Measurements from ENCODE around the gene TENM3. TPM values are rescaled to one million over a fixed set of nuclear protein-coding genes. Genes with fewer than 3 reads are reported as not detected.

Gene TENM3
- total and polyA plus RNA-seq, 2 donors (not counting 3 experiments of a cell fraction or from before 2014, with no cell fraction given), result 3.2 to 6.2 TPM

DNA sequence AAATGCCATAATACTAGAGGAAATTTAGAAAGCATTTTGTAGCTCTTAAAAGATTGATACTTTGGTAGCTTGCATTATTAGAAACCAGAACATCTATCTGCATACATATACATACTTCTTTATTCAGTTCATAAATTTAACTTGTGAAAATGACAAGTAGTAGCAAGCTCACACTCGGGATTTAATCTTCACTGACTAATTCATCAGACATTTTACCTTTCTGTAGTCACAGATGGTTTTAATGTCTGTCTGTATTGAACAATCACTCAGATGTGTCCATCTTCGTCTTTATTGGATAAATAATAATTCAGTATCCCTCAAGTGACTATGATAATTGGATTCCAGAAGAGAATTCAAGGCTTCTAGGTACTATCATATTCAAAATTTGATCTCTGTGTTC lies 232.3 kb downstream of the TENM3 start:
- DNase-seq (ENCODE audit: low read depth, low spot score) (no peak), FAIRE-seq (no peak)
- H3K4me1 ChIP-seq (ENCODE audit: control insufficient read depth, extremely low read depth, insufficient read depth, low read length), result no peaks in the 10 kb centered on the region
- H3K9ac ChIP-seq (replicated peaks; ENCODE audit: extremely low read depth, insufficient read depth, low read length), result no peak overlapping the region
- H2AFZ ChIP-seq (ENCODE audit: low read depth, low read length), result no peak overlapping the region
- H3K36me3 ChIP-seq (ENCODE audit: control insufficient read depth in 2 of 2, extremely low read depth in 1 of 2, insufficient read depth in 2 of 2, low read length in 2 of 2), result no peaks in the 10 kb centered on the region
- CTCF ChIA-PET, result interaction anchor here (0.8 kb wide), 1 partner anchor 332 kb away, joined by 3 read pairs; no protein-coding TSS in a partner anchor
- no TSS peak for BruUV-seq (replicated peaks)
- H3K27ac ChIP-seq (ENCODE audit: insufficient read depth, low read depth, low read length), result no peak overlapping the region
- TF ChIP-seq POLR2AphosphoS5 (IDR thresholded peaks at IDR 0.05; ENCODE audit: insufficient read depth, low read depth, low read length), result no peak
- TF ChIP-seq GATA2 (IDR thresholded peaks at IDR 0.05; ENCODE audit: insufficient read depth, insufficient read length, low read depth, low read length), result no peak
- no peak for TF ChIP-seq MYC (IDR thresholded peaks at IDR 0.05; ENCODE audit: low read depth, low read length)
- TF ChIP-seq, protein P1, sequence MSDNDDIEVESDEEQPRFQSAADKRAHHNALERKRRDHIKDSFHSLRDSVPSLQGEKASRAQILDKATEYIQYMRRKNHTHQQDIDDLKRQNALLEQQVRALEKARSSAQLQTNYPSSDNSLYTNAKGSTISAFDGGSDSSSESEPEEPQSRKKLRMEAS (IDR thresholded peaks at IDR 0.05; ENCODE audit: insufficient read depth, insufficient read length), result no peak
- no peak for TF ChIP-seq JUN (IDR thresholded peaks at IDR 0.05; ENCODE audit: borderline replicate concordance, insufficient read depth, insufficient read length, low read depth)
- TF ChIP-seq, protein P2, sequence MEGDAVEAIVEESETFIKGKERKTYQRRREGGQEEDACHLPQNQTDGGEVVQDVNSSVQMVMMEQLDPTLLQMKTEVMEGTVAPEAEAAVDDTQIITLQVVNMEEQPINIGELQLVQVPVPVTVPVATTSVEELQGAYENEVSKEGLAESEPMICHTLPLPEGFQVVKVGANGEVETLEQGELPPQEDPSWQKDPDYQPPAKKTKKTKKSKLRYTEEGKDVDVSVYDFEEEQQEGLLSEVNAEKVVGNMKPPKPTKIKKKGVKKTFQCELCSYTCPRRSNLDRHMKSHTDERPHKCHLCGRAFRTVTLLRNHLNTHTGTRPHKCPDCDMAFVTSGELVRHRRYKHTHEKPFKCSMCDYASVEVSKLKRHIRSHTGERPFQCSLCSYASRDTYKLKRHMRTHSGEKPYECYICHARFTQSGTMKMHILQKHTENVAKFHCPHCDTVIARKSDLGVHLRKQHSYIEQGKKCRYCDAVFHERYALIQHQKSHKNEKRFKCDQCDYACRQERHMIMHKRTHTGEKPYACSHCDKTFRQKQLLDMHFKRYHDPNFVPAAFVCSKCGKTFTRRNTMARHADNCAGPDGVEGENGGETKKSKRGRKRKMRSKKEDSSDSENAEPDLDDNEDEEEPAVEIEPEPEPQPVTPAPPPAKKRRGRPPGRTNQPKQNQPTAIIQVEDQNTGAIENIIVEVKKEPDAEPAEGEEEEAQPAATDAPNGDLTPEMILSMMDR (IDR thresholded peaks at IDR 0.05; ENCODE audit: extremely low read depth in 1 of 2, insufficient read depth in 1 of 2, low read depth in 1 of 2, low read length in 2 of 2), result no peak
- TF ChIP-seq FOS (IDR thresholded peaks at IDR 0.05; ENCODE audit: borderline replicate concordance, insufficient read depth, low read length), result no peak
- no peak for TF ChIP-seq POLR2A (IDR thresholded peaks at IDR 0.05; ENCODE audit: low read depth, low read length)
- no peak for TF ChIP-seq EZH2 (IDR thresholded peaks at IDR 0.05; ENCODE audit: borderline replicate concordance, low read depth, low read length, severe bottlenecking)
- no peaks in the 10 kb centered on the region for H3K9me3 ChIP-seq (replicated peaks; ENCODE audit: control insufficient read depth, insufficient read depth, low read length)
- H3K4me2 ChIP-seq (ENCODE audit: insufficient read depth, low read length), result no peak overlapping the region
- dilution Hi-C loops (cut with MboI; ENCODE audit: extremely low pct_ligation_motif_present, low sequenced_read_pairs), result no loop called here
- H3K9me1 ChIP-seq (replicated peaks; ENCODE audit: control insufficient read depth, extremely low read depth, insufficient read depth, low read length), result no peaks in the 10 kb centered on the region
- POLR2A ChIA-PET, result no interaction called here
- H3K79me2 ChIP-seq (ENCODE audit: control insufficient read depth, insufficient read depth, low read length), result no peaks in the 10 kb centered on the region
- H4K20me1 ChIP-seq (replicated peaks; ENCODE audit: control insufficient read depth, extremely low read depth, insufficient read depth, low read length), result no peaks in the 10 kb centered on the region
- intact Hi-C loops (cut with micrococcal nuclease), result loop anchor here (5.0 kb wide), 1 partner anchor 1333 kb away; no protein-coding TSS in a partner anchor
- H3K4me3 ChIP-seq (replicated peaks in 1 of 3; ENCODE audit: insufficient read depth in 1 of 3, low read depth in 1 of 3, low read length in 3 of 3), result no peak overlapping the region
- no peaks in the 10 kb centered on the region for H3K27me3 ChIP-seq (ENCODE audit: control insufficient read depth in 2 of 2, insufficient read depth in 2 of 2, low read length in 2 of 2)
